HepG2 (cell line): ENCODE measurements around the gene SLC35F4. TPM values are rescaled to one million over a fixed set of nuclear protein-coding genes. Genes with fewer than 3 reads are reported as not detected.

ENCODE experiments used
- ATAC-seq: fragments of 200-7000 bp; cut with Tn5 transposase; 3 replicates; pipeline ENCODE4 v1.9.1; 2020; ENCODE audit warnings: mild to moderate bottlenecking, moderate library complexity
- BruUV-seq: library from RNA; stranded (reverse); fragments of 400-500 nt; replicated peaks from 2 replicates; lab custom pipeline; 2021; lab: Mats Ljungman, UMichigan
- CTCF ChIA-PET: fragments of 300-600 bp; formaldehyde crosslinking; extraction: SDS; loops from one replicate; lab custom pipeline; 2021; ENCODE audit warnings: low total read pairs, inconsistent platforms, low intra/inter-chr PET ratio; lab: Yijun Ruan, JAX
- POLR2A ChIA-PET: fragments of 350-600 bp; sonication (Branson Sonifier 250); formaldehyde crosslinking; loops from one replicate; lab custom pipeline; 2020; ENCODE audit warnings: antibody characterized with exemption, inconsistent platforms; lab: Yijun Ruan, JAX
- DNase-seq: peaks from one replicate; pipeline ENCODE4 v3.0.0-alpha.2; 2015; ENCODE audit warnings: low spot score
- FAIRE-seq: peaks from 3 replicates; lab custom pipeline; 2011; peaks lifted over from hg19 to GRCh38; lab: Jason Lieb, UNC
- H2AFZ ChIP-seq: one replicate; pipeline ENCODE4 v1.6.1; 2011; ENCODE audit warnings: low read length, inconsistent platforms
- H3K27ac ChIP-seq: fragments of 300-600 bp; 3 replicates; pipeline ENCODE4 v1.8.0; 2011; ENCODE audit warnings: mixed run types, mild to moderate bottlenecking, mixed read lengths, low read length, inconsistent platforms; ENCODE audit not compliant: insufficient read depth; ENCODE audit errors: extremely low read length
- H3K27me3 ChIP-seq, 2 experiments: fragments of 200-600 bp in 1 of 2; 2 replicates in 1 of 2; 3 replicates in 1 of 2; pipeline versions ENCODE4 v1.6.0 to v1.8.0; 2011; ENCODE audit warnings: low read length in 2 of 2, mild to moderate bottlenecking in 2 of 2, moderate library complexity in 2 of 2, inconsistent platforms in 1 of 2; ENCODE audit not compliant: insufficient read depth in 2 of 2, control insufficient read depth in 1 of 2
- H3K36me3 ChIP-seq, 2 experiments: fragments of 200-600 bp in 1 of 2; replicated peaks in 1 of 2; 2 replicates in 1 of 2; 3 replicates in 1 of 2; pipeline versions ENCODE4 v1.5.1 to v1.8.0; 2011; ENCODE audit warnings: low read length in 2 of 2, inconsistent platforms in 1 of 2; ENCODE audit not compliant: insufficient read depth in 2 of 2, control insufficient read depth in 1 of 2
- H3K4me1 ChIP-seq: 2 replicates; pipeline ENCODE4 v1.5.1; 2012; ENCODE audit warnings: low read length, inconsistent platforms; ENCODE audit not compliant: insufficient read depth
- H3K4me2 ChIP-seq: 2 replicates; pipeline ENCODE4 v1.6.0; 2011; ENCODE audit warnings: low read depth, low read length, inconsistent platforms
- H3K4me3 ChIP-seq, 3 experiments: fragments of 200-600 bp in 1 of 3; sonication (generic), shearing (Covaris generic) in 1 of 3; replicated peaks in 1 of 3; 2 replicates each; pipeline ENCODE4 v1.5.1; 2011 to 2016; ENCODE audit warnings: low read length in 3 of 3, inconsistent platforms in 2 of 3, low read depth in 2 of 3, mild to moderate bottlenecking in 2 of 3, control low read depth in 1 of 3, mixed read lengths in 1 of 3; ENCODE audit not compliant: insufficient read depth in 1 of 3
- H3K79me2 ChIP-seq: one replicate; pipeline ENCODE4 v1.6.1; 2011; ENCODE audit warnings: low read length, inconsistent platforms; ENCODE audit not compliant: insufficient read depth
- H3K9ac ChIP-seq: 2 replicates; pipeline ENCODE4 v1.6.0; 2011; ENCODE audit warnings: mild to moderate bottlenecking, low read depth, low read length, inconsistent platforms; ENCODE audit not compliant: insufficient read depth
- H3K9me3 ChIP-seq: 2 replicates; pipeline ENCODE4 v1.5.1; 2012; ENCODE audit warnings: mild to moderate bottlenecking, low read length
- H4K20me1 ChIP-seq: 2 replicates; pipeline ENCODE4 v1.6.0; 2011; ENCODE audit warnings: inconsistent platforms, mild to moderate bottlenecking, low read length, moderate library complexity; ENCODE audit not compliant: insufficient read depth
- DR1 ChIP-seq: sonication (generic); formaldehyde crosslinking; IDR thresholded peaks from 2 replicates; pipeline ENCODE4 v1.8.0; 2021; ENCODE audit warnings: mild to moderate bottlenecking, missing genetic modification reagents, inconsistent platforms
- FOXJ3 ChIP-seq: sonication (generic); formaldehyde crosslinking; IDR thresholded peaks from 2 replicates; pipeline ENCODE4 v1.4.0; 2020; ENCODE audit warnings: missing genetic modification reagents, mild to moderate bottlenecking, borderline replicate concordance
- FOXO4 ChIP-seq: sonication (generic); formaldehyde crosslinking; conservative IDR thresholded peaks from 2 replicates; pipeline ENCODE4 v1.8.1; 2023; ENCODE audit warnings: missing genetic modification reagents
- HNRNPL ChIP-seq: fragments of 200-400 bp; formaldehyde crosslinking; IDR thresholded peaks from 2 replicates; pipeline ENCODE4 v1.6.1; 2017; ENCODE audit warnings: mild to moderate bottlenecking, low read depth, low read length
- HOXA7 ChIP-seq: sonication (generic); formaldehyde crosslinking; IDR thresholded peaks from 2 replicates; pipeline ENCODE4 v1.8.1; 2022; ENCODE audit warnings: mild to moderate bottlenecking, missing genetic modification reagents, moderate library complexity
- MAZ ChIP-seq, 2 experiments: sonication (generic) in 1 of 2; formaldehyde crosslinking in 1 of 2; IDR thresholded peaks; 2 replicates each; pipeline versions ENCODE4 v1.5.0 to v1.6.1; 2012 to 2020; ENCODE audit warnings: low read depth in 2 of 2, mild to moderate bottlenecking in 2 of 2, borderline replicate concordance in 1 of 2, improper control_type of control experiment in 1 of 2, low read length in 1 of 2, missing genetic modification reagents in 1 of 2, moderate library complexity in 1 of 2
- MIER2 ChIP-seq: IDR thresholded peaks from 2 replicates; pipeline ENCODE4 v1.6.1; 2016; ENCODE audit warnings: missing biosample characterization, missing genetic modification reagents
- NFKB2 ChIP-seq: sonication (generic); formaldehyde crosslinking; IDR thresholded peaks from 2 replicates; pipeline ENCODE4 v1.4.0; 2020; ENCODE audit warnings: missing genetic modification reagents, borderline replicate concordance
- SMAD1 ChIP-seq: sonication (generic); formaldehyde crosslinking; IDR thresholded peaks from 2 replicates; pipeline ENCODE4 v1.4.0; 2020; ENCODE audit warnings: missing genetic modification reagents, low read depth, mild to moderate bottlenecking, borderline replicate concordance
- SP5 ChIP-seq: IDR thresholded peaks from 2 replicates; pipeline ENCODE4 v1.6.1; 2016; ENCODE audit warnings: low read depth, borderline replicate concordance
- TBX2 ChIP-seq: sonication (generic); formaldehyde crosslinking; IDR thresholded peaks from 2 replicates; pipeline ENCODE4 v1.5.0; 2020; ENCODE audit warnings: missing genetic modification reagents, mild to moderate bottlenecking, borderline replicate concordance
- TGIF2 ChIP-seq: IDR thresholded peaks from 2 replicates; pipeline ENCODE4 v1.6.1; 2016; ENCODE audit warnings: control low read depth, missing compliant biosample characterization
- TSC22D2 ChIP-seq: sonication (generic); formaldehyde crosslinking; IDR thresholded peaks from 2 replicates; pipeline ENCODE4 v1.5.1; 2020; ENCODE audit warnings: missing genetic modification reagents, mild to moderate bottlenecking, borderline replicate concordance
- ZBTB43 ChIP-seq: sonication (generic); formaldehyde crosslinking; conservative IDR thresholded peaks from 2 replicates; pipeline ENCODE4 v1.4.0; 2020; ENCODE audit warnings: missing genetic modification reagents
- ZNF296 ChIP-seq: sonication (generic); formaldehyde crosslinking; conservative IDR thresholded peaks from 2 replicates; pipeline ENCODE4 v1.5.0; 2020; ENCODE audit warnings: mild to moderate bottlenecking, missing genetic modification reagents
- ZNF382 ChIP-seq: sonication (generic); formaldehyde crosslinking; IDR thresholded peaks from 2 replicates; pipeline ENCODE4 v1.5.0; 2020; ENCODE audit warnings: missing genetic modification reagents, mild to moderate bottlenecking, borderline replicate concordance
- ZNF878 ChIP-seq: sonication (generic); formaldehyde crosslinking; IDR thresholded peaks from 2 replicates; pipeline ENCODE4 v1.8.1; 2023; ENCODE audit warnings: mild to moderate bottlenecking, missing genetic modification reagents, moderate library complexity
- whole genome bisulfite sequencing: methylation state at CpG from one replicate; pipeline ENCODE4 v1.1.6; 2017; ENCODE audit warnings: low lambda C conversion rate; 5-methylcytosine and 5-hydroxymethylcytosine counted together
- in situ Hi-C: cut with HindIII; loops from 2 replicates; pipeline ENCODE4 v1.10.0; 2017; ENCODE audit warnings: low pct_unique_long_range_greater_than_20kb; ENCODE audit not compliant: extremely low pct_ligation_motif_present
- intact Hi-C: fragments of 100-400 bp; cut with micrococcal nuclease; formaldehyde crosslinking; loops from one replicate; pipeline ENCODE4 v1.10.0; 2022; ENCODE audit not compliant: unreplicated experiment
- polyA plus RNA-seq, 8 experiments: library from polyadenylated mRNA; depleted of rRNA in 3 of 8; stranded (reverse) in 7 of 8; unstranded in 1 of 8; fragments of >200 nt; fragmentation: Illumina TruSeq in 4 of 8; extraction: Trizol in 4 of 8; gene quantifications; 2 replicates each; pipeline versions ENCODE4 v1.2.1 to v1.2.3, GENCODE V29; 2011 to 2016; ENCODE audit warnings: low read depth in 4 of 8, missing spikeins in 1 of 8, mixed read lengths in 1 of 8; ENCODE audit not compliant: insufficient read depth in 1 of 8
- total RNA-seq, 5 experiments: library from RNA; depleted of rRNA; stranded (reverse); fragments of >200 nt; fragmentation: Illumina TruSeq; extraction: Trizol; gene quantifications; 2 replicates each; pipeline ENCODE4 v1.2.3, GENCODE V29; 2016; ENCODE audit warnings: low read depth in 1 of 5

Gene SLC35F4
- total and polyA plus RNA-seq, 2 of the 13 experiments (the other 11 are each of a cell fraction or from before 2014, with no cell fraction given) = not detected

- POLR2A ChIA-PET = no interaction called here
- CTCF ChIA-PET = no interaction called here
- in situ Hi-C loops (no loop called here), intact Hi-C loops (no loop called here)
- no peak overlapping the region for H3K4me2 ChIP-seq
- H3K9me3 ChIP-seq = no peaks in the 10 kb centered on the region
- BruUV-seq = no TSS peak
- no peaks in the 10 kb centered on the region for H3K4me1 ChIP-seq
- H3K9ac ChIP-seq = no peak overlapping the region
- no peaks in the 10 kb centered on the region for H3K36me3 ChIP-seq
- DNase-seq = no peak
- H3K4me3 ChIP-seq = no peak overlapping the region
- H3K27me3 ChIP-seq = no peaks in the 10 kb centered on the region; a peak in 1 of 5 replicates
- no peak for ATAC-seq
- no peak overlapping the region for H3K27ac ChIP-seq
- no peaks in the 10 kb centered on the region for H3K79me2 ChIP-seq
- WGBS = 28% methylated on average over 4 of the region's 4 CpGs
- no peak for FAIRE-seq
- no peaks in the 10 kb centered on the region for H4K20me1 ChIP-seq
- H2AFZ ChIP-seq = no peak overlapping the region
- TF ChIP-seq HOXA7 (CRISPR knock-in tag) (no peak), DR1 (CRISPR knock-in tag) (no peak), TGIF2 (CRISPR knock-in tag) (no peak), ZNF878 (no peak)
Measured at GRCh38 chr14:57823015-57823660, 42.8 kb downstream of the SLC35F4 start.

GRCh38 chr14:57822081-57822480 is 43.8 kb downstream of the SLC35F4 start:
- Histone ChIP-seq H3K9ac (no peak overlapping the region), H3K36me3 (no peaks in the 10 kb centered on the region), H3K9me3 (no peaks in the 10 kb centered on the region), H3K4me2 (no peak overlapping the region), H3K4me3 (no peak overlapping the region), H4K20me1 (no peaks in the 10 kb centered on the region), H3K79me2 (no peaks in the 10 kb centered on the region), H3K27ac (no peak overlapping the region), H3K4me1 (no peaks in the 10 kb centered on the region), H3K27me3 (no peaks in the 10 kb centered on the region; a peak in 1 of 5 replicates), H2AFZ (no peak overlapping the region)
- CTCF ChIA-PET = no interaction called here
- DNase-seq (no peak), ATAC-seq (no peak), FAIRE-seq (no peak)
- POLR2A ChIA-PET = no interaction called here
- no TSS peak for BruUV-seq
- in situ Hi-C loops (no loop called here), intact Hi-C loops (no loop called here)
- TF ChIP-seq TBX2 (CRISPR knock-in tag) = no peak
- no peak for TF ChIP-seq ZNF296 (CRISPR knock-in tag)
- TF ChIP-seq TSC22D2 (CRISPR knock-in tag) = no peak
- TF ChIP-seq FOXO4 (CRISPR knock-in tag) = no peak
- no peak for TF ChIP-seq FOXJ3
- no peak for TF ChIP-seq ZBTB43 (CRISPR knock-in tag)
- TF ChIP-seq NFKB2 (CRISPR knock-in tag) = no peak
- TF ChIP-seq MIER2 (CRISPR knock-in tag) = no peak
- TF ChIP-seq ZNF382 = no peak
- no peak for TF ChIP-seq SP5 (CRISPR knock-in tag)
- no peak for TF ChIP-seq HNRNPL
- TF ChIP-seq MAZ (IDR thresholded peaks at IDR 0.05; ENCODE audit: borderline replicate concordance, low read depth, low read length) = no peak
- no peak for TF ChIP-seq MAZ (CRISPR knock-in tag; IDR thresholded peaks at IDR 0.05; ENCODE audit: low read depth)
- TF ChIP-seq SMAD1 (CRISPR knock-in tag) = no peak
